ENCODE measurements around the gene CD3D. TPM values are rescaled to one million over a fixed set of nuclear protein-coding genes. Genes with fewer than 3 reads are reported as not detected.
A peak's percentile ranks its signal among the peaks of the same experiment; 100 is the strongest.
"Not testable (repeated sequence)": the region's sequence is repeated elsewhere in the genome, so short reads cannot be mapped to it uniquely, and the experiment has no call there.

CD3D gene
- total RNA-seq, 1 donor from 2014 or later: 1.6 TPM

DNA sequence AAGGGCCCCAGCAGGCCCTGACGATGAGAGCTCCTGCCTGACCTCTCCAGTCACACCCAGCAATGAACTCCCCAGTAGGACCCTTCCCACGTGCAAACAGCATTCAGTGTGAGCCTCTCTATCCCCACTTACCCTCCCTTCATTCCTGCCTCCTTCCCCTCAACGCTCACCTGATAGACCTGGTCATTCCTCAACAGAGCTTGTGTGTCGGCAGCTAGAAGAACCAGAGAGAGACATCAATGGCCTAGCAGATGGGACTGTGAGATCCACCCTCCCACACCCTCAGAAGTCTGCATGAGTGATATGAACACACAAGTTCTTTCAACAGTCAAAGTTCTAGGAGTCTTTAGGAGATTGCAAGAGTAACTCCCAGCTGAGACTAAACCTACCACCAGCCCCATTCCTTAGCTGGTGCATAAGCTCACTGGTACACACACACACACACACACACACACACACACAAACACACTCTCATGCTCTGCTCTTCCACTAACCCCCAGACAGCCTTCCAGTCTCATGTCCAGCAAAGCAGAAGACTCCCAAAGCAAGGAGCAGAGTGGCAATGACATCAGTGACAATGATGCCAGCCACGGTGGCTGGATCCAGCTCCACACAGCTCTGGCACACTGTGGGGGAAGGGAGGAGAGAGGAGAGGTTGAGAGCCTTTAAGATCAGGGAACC lies 3.1 kb downstream of the CD3D start:
- ATAC-seq (no peak), DNase-seq (ENCODE audit: low spot score) (peak; percentile 22)

DNA sequence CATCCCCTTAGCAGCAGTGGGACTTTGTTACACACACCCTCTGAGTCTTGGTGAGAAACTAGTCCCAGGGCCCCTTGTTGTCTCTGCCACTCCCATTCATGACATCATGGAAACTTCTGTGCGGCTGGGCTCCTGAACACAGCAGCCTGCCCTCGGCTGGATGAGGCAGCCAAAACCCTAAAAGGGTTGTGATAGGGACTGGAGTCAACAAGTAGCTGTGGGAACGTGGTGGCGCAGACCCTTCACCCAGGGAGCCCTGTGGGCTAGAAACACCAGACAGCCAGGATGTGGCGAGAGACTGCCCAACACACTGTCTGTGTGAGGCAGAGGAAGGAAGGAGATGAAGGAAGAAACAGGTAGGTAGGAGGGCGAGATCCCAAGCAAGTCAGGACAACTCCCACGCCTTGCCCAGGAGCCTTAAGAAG lies 3.9 kb downstream of the CD3D start:
- peak; percentile 44 for DNase-seq (ENCODE audit: low spot score)

DNA sequence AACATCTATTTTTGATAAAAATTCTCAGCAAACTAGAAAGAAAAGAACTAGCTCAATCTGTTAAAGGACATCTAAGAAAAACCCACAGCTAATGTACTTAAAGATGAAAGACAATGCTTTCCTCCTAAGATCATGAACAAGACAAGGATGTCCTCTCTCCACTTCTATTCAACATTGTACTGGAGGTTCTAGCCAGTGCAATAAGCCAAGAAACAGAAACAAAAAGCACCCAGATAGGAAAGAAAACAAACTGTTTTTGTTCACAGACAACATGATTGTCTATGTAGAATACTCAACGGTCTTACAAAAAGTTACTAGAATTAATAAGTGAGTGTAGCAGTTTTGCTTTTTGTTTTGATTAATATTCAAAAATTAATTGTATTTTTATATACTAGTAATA lies 7.8 kb downstream of the CD3D start:
- ATAC-seq (no peak), DNase-seq (ENCODE audit: low spot score) (no peak)

More for the DNA sequence above, 3.9 kb downstream of the CD3D start:
- ATAC-seq: no peak

DNA sequence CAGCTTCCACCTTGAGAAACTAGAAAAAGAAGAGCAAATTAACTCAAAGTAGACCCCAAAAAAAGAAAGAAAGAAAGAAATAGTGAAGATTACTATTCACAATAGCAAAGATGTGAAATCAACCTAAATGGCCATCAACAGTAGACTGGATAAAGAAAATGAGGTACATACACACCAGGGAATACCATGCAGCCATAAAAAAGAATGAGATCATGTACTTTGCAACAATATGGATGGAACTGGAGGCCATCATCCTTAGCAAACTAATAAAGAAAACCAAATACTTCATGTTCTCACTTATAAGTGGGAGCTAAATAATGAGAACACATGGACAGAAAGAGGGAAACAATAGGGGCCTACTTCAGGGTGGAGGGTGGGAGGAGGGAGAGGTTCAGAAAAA lies 13.8 kb downstream of the CD3D start:
- ATAC-seq: no peak
- no peak for DNase-seq (ENCODE audit: low spot score)

DNA sequence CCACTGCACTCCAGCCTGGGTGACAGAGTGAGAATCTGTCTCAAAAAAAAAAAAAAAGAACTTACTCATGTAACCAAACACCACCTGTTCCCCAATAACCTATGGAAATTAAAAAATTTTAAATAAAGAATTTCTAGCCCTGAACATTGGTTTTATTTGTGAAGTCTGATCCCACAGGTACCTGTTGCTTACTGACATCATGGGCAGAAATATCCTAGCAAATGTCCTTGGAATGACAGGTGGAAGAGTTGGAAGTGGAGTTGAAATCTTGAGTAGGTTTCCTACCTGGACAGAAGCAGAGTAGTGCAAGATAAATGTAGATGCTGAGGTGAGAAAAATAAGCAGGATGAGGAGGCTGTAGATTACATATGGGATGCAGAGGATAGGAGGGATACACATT lies 17.2 kb downstream of the CD3D start:
- DNase-seq (ENCODE audit: low spot score) (no peak), ATAC-seq (no peak)

DNA sequence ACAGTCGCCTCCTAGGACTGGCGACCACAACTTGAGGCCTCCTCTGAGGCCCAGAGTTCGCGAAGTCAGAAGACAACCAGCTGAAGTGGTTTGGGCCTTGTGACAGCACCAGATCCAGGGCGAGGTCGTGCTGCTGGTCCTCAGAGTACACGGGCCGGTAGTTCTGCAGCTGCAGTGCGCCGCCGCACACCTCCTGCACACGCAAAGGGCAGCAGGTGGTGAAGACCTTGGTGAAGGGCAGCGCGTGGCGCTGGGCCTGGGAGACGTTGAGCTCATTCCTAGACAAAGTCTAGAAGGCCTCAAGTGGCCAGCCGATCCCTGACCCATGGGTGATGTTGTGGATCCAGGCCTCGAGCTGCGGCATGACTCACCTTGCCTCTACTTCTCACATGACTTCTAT lies 19.8 kb downstream of the CD3D start:
- no peak for DNase-seq (ENCODE audit: low spot score)

DNA sequence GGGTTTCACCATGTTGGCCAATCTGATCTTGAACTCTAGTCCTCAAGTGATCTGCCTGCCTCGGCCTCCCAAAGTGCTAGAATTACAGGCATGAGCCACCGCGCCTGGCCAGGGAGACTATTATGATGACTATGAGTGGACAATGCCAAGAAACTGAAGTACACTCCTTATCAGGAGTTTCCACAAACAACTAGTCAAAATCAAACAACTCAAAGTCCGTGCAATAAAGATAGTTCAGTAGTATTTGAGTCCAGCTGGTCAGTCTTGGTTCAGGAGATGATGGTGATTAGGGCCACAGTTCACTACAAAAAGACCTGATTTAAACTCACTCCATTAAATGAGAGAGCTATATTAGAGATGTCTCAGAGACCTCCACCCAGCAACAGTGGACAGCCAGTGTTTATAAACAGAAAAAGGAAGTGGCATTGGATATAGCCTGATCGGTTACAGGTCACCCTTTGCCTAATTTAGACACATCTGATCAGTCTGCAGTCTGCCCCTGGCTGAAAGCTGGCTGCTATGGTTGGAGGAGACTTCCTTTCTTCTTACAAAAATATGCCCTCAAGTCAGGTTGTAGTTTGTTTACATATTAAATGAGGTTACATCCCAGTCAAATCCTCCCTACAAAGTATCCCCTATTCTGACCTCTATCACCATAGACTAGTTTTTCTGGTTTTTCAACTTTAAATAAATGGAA lies 21.0 kb downstream of the CD3D start:
- ATAC-seq: peak; percentile 91
- peak; percentile 74 for DNase-seq (ENCODE audit: low spot score)

More for the DNA sequence above, 19.8 kb downstream of the CD3D start:
- ATAC-seq: no peak

DNA sequence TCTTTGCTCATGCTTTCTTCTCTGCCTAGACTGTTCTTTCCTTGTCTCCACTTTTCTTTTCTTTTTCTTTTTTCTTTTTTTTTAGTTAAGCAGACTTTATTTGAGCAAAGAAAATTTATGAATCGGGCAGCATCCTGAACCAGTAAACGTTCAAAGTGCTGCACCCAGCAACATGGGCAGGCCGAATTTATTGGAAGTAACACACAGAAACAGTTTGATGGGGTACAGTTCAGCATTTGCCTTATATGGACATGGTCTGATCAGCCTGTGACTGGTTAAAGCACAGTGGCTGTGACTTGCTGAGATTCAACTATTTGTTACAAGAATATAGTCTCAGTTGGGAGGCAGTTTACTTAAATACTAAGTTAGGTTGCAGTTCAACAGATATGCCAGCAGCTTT lies 22.0 kb downstream of the CD3D start:
- ATAC-seq: no peak
- no peak for DNase-seq (ENCODE audit: low spot score)

DNA sequence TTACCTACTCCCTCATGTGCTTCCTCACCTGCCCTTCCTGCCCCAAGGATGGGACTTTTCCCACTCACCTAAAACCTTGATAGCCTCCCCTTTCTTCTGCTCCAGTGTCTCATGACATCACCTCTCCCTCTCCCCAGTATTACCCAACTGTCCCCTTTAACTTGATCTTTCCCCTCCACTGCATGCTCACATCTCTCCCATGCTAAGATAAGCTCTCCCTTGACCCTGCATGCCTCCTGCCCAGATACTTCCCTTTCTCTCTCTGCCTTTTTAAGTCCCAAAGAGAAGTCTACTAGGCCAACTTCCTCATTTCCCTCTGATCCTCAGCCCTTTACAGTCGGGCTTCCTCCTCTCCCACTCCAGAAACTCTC lies 23.2 kb downstream of the CD3D start:
- ATAC-seq: no peak
- DNase-seq (ENCODE audit: low spot score): no peak

DNA sequence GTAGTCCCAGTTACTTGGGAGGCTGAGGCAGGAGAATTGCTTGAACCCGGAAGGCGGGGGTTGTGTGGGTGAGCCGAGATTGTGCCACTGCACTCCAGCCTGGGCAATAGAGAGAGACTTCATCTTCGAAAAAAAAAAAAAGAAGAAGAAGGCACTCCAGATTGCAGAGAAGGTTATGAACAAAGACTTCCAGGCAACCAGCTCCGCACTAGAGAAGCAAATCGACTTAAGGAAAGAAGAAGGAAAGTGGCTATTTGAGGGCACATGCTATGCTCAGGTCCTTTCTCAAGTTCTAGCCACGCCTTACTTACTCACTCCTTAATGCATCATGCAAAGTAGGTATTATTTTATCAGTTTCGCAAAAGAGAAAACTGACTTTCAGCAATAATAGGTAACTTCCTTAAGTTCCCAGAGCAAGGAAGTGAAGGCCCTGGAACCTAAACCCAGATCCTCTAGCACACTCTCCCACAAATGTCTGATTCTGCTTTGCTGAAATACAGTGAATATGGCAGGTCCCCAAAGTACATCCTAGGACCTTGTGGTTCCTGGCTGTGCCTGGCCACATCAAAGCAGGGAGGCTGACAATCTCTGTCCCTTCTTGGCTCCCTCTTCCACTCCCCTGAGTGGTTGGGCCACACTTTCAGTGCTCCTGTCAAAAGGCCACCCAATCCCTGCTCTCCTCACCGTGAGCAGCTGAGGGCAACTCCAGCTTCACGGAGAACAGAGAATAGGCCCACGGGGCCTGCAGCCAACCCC lies 23.7 kb downstream of the CD3D start:
- DNase-seq (ENCODE audit: low spot score) (no peak), ATAC-seq (no peak)

DNA sequence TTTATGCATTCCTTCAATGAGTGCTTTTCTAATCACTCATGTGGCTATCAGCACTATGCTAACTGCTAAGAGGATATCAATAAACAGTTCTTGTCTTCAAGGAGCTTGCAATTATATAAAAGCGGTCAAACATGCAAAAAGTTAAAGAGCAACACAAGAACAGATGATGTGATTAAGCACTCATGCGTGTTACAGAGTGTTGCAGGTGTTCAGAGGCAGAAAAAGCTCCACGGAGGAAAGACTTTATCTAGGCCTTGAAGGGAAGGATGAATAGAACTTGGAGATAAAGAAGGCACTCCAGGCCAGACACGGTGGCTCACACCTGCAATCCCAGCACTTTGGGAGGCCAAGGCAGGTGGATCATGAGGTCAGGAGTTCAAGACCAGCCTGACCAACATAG lies 24.4 kb downstream of the CD3D start:
- DNase-seq (ENCODE audit: low spot score) (no peak), ATAC-seq (no peak)

DNA sequence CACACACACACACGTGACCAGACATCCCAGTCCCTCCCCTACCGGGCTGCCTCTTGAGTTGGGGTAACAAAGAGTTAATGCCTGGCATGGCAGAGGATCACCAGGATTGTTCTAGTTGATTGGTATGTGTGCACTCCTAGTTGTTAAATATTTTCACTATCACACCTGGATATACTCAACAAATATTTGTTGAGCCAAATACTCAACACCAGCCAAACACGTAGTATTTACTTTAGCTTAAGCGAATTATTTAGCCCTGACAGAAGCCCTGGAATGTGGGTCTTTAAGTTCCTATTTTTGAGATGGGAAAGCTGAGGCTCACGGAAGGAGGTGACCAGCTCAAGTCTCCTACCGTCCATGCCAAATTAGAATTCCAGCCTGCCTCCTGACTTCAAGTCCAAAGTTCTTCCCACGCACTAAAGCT lies 27.5 kb downstream of the CD3D start:
- DNase-seq (ENCODE audit: low spot score): no peak

DNA sequence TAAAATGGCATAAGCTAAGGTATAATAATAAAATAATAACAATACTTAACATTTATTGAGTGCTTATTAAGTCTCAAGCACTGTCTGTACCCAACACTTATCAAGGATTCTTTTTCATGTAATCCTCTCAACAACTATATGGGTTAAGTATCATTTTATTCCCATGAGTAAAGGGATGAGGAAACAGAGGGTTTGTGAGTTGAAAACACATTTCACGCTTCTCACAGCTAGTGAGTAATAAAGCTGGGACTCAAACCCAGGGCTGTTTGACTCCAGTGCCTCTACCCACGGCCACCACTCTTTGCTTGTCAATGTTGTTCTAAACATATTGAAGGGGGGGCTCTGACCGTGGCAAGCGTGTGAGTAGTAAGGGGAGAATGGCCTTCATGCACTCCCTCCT lies 29.3 kb downstream of the CD3D start:
- DNase-seq (ENCODE audit: low spot score) (no peak), ATAC-seq (no peak)

More for the DNA sequence above, 27.5 kb downstream of the CD3D start:
- ATAC-seq: peak; percentile 65

DNA sequence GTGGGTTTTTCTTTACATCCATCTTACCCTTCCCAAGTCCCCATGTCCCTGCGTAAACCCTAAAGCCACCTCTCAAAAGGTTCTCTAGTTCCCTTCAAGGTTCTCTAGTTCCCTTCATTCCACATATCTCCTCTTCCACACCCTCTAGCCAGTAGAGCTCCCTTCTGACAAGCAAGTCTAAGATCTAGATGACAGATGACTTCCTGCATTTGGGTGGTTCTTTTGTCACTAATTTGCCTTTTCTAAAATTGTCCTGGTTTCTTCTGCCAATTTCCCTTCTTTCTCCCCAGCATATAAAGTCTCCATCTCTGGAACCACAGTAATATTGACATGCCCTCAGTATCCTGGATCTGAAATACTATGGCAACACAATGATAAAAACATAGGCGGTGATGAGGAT lies 30.2 kb downstream of the CD3D start:
- DNase-seq (ENCODE audit: low spot score) (no peak), ATAC-seq (no peak)

DNA sequence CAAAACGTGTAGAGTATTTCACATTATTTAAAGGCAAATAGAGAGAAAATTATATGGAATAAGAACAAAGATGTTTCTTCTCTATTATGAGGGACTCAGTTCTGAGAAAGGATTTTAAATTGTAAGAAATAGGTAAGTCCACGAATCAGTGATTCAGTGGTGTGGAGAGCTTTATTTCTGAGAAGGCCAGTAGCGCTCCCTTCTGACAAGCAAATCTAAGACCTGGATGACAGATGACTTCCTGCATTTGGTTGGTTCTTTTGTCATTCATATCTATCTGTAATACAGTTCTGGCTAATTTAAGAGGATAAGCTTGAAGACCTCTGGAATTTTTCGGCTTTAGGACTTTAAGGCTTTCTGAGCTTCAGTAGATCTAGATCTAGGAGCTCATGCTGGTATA lies 31.0 kb downstream of the CD3D start:
- DNase-seq (ENCODE audit: low spot score): no peak
- ATAC-seq: no peak

DNA sequence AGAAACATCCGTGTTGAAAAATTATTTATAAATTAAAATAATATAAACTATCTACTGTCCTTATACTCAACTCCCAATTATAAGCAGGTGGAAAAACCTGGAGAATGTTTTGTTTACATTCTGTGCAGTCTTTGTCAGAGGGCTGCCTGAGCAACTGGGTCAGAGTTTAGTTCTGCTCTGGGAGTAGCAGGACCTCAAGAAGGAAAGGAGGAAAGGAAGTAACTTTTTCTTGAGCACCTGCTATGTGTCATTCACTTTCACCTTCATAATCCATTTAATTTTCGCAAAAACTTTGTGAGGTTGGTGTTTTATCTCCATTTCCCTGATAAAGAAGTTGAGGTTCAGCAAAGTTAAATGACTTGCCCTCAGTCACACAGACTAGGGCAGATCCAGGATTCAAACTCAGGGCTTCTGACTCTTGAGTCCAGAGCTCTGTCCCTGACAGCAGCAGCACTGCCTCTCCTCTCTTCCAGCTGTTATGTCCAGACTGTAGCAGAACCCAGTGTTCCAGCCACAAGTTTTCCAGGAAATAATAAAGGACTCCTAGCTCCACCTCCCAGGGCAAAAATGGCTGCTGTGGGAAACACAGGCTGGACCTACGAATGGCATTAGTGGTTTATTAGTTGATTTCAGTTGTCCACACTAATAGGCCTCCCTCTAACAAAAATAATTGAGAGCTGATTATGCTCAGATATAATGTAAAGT lies 31.6 kb downstream of the CD3D start:
- DNase-seq (ENCODE audit: low spot score) (no peak), ATAC-seq (no peak)

DNA sequence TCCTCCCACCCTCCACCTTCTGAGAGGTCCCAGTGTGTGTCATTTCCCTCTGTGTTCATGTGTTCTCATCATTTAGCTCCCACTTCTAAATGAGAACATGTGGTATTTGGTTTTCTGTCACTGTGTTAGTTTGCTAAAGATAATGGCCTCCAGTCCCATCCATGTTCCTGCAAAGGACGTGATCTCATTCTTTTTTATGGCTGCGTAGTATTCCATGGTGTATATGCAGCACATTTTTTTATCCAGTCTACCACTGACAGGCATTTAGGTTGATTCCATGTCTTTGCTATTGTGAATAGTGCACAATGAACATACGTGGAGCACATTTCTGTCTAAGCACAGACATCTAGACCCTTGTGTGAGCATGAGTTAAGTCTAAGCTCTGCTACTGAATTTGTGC lies 32.2 kb downstream of the CD3D start:
- ATAC-seq (no peak), DNase-seq (ENCODE audit: low spot score) (no peak)

DNA sequence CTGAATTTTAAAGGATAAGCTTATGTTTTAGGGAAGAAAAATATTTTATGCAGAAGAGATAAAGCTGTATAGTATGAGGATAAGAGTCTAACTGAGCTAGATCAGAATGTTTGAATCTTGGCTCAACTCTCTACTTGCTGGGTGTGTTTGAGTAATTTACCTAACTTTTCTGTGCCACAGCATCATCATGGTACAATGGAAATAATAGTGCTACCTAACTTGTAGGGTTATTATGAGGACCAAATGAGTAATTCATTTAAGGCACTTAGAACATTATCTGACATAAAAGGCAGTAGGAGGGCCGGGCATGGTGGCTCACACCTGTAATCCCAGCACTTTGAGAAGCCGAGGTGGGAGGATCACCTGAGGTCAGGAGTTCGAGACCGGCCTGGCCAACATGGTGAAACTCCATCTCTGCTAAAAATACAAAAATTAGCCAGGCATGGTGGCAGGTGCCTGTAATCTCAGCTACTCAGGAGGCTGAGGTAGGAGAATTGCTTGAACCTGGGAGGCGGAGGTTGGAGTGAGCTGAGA lies 33.4 kb downstream of the CD3D start:
- not testable (repeated sequence) for ATAC-seq; DNase-seq (ENCODE audit: low spot score)

DNA sequence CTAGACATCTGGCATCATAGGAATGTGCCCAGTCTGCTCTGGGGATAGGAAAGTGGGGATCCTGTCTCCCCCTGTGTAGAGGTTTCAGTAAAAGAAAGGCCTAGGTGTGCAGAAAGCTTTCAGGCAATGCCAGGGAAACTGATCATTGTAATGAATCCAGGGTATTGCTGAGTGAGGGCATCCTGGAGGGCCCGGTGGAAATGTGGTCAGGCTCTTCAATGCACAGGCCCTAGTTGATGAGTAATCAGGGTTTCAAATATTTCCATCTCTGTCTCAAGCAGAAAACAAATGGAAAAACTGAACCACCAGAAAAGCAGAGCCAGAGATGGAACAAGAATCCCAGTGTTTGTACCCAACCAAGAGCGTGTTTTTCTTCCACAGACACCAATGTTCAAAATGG lies 35.9 kb downstream of the CD3D start:
- DNase-seq (ENCODE audit: low spot score): no peak
- ATAC-seq: no peak

DNA sequence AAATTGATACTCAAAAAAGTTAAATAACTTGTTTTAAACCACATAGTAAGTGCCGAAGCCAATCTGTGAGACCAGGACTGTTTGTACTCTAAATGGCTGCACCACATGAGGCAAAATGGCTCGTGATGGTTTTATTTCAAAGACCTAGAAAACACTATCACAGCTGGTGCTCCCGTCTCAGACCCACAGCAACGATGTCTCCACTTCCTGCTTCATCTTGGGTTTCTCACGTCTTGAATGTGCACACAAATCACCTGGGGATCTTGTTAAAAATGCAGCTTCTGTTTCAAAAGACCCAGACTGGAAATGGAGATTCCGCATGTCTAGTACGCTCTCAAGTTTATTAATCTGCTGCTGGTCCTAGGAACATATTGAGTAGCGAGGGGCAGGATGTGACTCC lies 36.8 kb downstream of the CD3D start:
- no peak for DNase-seq (ENCODE audit: low spot score)
- ATAC-seq: no peak

Measured in left lobe of liver (tissue), 2 donors.